HG03039 (cell line): ENCODE results near the gene CREB5.
"Not testable (repeated sequence)": the region's sequence is repeated elsewhere in the genome, so short reads cannot be mapped to it uniquely, and the experiment has no call there.

Experiments used
- ATAC-seq: cut with Tn5 transposase; IDR thresholded peaks from one replicate; pipeline ENCODE4 v1.9.1; 2021; ENCODE audit warnings: mild to moderate bottlenecking, moderate library complexity; ENCODE audit not compliant: unreplicated experiment

CREB5 gene, protein sequence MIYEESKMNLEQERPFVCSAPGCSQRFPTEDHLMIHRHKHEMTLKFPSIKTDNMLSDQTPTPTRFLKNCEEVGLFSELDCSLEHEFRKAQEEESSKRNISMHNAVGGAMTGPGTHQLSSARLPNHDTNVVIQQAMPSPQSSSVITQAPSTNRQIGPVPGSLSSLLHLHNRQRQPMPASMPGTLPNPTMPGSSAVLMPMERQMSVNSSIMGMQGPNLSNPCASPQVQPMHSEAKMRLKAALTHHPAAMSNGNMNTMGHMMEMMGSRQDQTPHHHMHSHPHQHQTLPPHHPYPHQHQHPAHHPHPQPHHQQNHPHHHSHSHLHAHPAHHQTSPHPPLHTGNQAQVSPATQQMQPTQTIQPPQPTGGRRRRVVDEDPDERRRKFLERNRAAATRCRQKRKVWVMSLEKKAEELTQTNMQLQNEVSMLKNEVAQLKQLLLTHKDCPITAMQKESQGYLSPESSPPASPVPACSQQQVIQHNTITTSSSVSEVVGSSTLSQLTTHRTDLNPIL

DNA sequence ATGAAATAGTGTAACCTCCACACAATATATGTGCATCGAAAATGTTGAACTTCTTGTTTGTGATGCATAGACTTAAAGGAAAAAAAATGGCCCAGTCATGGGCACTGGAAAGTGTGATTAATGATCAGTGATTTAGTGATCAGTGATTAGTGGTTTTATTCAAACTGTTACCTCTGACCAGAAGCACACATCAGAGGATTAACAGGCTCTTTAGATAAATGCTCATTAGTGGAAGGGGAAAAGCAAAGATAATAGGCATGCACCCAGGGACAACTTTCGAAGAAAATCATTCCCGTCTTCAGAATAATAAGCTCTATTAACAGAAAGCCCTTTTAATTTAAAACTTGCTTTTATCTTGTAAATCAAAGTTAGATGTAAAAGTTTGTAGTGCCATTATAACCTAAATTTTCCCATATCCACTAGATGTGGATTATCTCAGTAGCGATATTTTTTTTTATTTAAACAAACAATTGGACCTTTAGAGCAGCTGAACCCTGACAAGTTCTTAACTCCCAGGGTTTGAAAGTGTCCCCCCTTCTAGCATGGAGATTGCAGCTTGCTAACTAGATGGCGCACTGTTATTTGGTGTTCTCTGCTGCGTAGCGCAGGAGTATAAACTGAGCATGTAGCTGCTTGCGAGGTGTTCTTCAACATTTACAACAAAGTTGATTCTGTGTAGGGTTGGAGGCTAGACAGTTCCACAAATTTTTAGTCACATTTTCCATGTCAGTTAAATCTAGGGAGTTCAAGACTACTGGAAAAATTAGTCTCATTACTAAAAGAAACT, at the start of gene CREB5:
Gene CREB5, plus strand, starts transcription at position 643 of the 787 bp plus-strand sequence. CDS start 397 bp downstream, outside the sequence.
- ATAC-seq: no peak

DNA sequence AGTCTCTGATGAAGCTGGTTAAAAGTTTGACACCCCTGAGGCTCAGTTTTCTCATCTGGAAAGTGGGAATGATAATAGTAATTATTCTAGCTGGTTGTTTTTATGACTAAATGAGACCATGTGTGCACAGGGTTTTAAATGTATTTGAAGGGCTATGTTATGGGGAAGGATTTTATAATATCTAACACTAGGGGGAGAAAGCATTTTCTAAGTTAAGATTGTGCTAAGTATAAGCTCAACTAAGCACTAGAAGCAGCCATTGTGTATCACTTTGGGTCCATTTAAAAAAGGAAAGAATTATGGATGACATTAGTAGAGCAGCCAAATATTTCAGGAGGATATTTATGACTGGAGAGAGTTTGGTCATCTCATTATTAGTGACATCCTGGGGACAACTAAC, 49.5 kb upstream of the CREB5 start:
- ATAC-seq: no peak

DNA sequence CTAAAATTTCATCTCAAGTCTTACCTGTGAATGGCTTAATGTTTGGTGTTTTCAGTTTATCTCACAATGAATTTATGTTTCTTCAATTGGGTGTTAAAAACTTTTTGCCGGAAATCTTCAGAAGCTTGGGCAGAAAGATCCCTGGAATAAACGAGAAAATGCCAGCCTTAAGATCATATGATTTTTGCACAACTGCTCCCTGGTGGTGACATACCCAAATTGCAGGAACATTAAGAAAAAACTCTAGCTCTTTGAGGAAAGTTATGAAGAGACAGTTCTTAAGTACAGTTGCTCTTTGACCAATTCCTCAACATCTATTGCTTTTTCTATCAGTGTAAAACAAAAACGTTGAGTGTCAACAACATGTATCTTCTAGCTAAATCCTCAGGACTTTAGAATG, 48.2 kb upstream of the CREB5 start:
- ATAC-seq: no peak

DNA sequence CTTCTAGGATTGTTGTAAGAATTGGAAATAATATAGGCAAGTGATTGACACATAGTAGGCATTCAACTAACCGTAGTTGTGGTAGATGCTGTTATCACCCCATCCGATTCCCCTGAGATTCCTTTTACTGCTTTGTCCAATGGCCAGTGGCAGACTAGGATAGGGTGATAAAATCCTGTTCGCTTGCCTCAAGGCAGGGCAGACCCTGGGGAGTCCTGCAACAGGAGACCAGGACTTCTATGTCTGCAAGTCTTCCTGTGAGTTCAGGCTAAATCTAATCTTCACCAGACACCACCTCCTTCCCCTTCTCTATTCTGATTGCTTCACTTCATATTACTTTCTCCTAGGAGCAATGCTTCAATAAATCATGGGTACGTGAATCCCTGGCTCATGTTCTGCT, 42.8 kb upstream of the CREB5 start:
- no peak for ATAC-seq

DNA sequence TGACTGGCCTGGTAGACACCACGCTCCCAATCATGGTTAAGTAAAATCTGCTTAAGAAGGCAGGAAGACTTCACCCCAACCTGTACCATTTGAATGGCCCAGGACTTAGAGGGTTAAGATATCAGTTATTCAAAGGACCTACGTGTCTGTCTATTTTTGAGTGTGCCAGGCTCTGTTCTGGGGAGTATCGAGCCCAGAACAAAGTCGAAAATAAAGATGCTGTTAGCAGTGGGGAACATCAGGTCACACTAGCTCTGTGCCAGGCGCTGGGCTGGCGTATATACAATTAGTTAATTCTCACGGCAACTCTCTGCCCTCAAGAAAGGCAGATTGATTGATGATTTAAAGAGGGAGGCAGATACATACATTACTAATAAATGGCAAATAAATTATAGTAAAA, 40.5 kb upstream of the CREB5 start:
- no peak for ATAC-seq

DNA sequence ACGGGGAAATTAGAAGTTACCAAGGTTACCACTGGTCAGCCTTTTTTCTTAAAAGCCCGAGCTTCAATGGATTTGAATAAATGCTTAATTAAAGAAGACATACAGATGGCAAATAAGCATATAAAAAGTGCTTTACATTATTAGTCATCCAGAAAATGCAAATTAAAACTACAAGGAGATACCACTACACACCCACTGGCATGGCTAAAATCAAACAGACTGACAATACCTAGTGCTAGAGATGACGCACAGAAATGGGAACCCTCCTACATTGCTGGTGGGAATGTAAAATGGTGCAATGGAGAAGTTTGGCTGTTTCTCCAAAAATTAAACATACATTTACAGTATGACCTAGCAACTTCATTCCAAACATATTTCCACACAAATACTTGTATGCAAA, 38.3 kb upstream of the CREB5 start:
- no peak for ATAC-seq

DNA sequence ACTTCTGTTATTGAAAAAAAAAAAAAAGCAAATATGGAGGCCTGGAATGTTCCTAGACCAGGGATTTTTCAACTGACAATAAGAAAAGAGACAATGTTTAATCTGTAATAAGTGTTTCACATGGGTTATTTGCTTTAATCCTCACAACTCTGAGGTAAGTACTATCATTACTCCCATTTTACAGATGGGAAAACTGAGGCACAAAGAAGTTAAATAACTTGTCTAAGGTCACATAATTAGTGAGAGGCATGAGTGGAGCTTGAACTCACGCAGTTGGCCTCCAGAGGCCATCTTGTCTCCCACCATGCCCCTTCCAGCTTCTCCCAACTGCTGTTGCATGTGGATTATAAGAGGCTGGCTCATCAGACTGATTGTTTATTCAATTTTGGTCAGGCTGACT, 36.6 kb upstream of the CREB5 start:
- ATAC-seq: no peak

DNA sequence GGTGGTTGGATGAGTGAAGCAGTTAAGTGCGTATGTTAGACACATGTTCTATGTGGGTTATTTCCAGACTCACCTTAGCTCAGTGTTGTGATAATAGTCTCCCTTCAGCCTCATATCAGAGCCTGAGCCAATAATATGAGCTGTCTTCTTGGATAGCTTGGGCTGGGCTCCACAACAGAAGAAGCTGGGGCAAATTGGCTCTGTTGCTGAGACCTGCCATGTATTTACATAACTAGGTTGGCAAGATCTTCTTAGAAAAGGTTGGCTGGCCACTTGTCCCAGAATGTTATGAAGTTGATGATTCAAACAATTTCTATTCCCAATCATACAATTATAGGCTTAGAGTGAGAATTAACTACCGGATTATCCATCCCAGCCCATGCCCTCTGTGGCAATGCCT, 35.7 kb upstream of the CREB5 start:
- no peak for ATAC-seq

DNA sequence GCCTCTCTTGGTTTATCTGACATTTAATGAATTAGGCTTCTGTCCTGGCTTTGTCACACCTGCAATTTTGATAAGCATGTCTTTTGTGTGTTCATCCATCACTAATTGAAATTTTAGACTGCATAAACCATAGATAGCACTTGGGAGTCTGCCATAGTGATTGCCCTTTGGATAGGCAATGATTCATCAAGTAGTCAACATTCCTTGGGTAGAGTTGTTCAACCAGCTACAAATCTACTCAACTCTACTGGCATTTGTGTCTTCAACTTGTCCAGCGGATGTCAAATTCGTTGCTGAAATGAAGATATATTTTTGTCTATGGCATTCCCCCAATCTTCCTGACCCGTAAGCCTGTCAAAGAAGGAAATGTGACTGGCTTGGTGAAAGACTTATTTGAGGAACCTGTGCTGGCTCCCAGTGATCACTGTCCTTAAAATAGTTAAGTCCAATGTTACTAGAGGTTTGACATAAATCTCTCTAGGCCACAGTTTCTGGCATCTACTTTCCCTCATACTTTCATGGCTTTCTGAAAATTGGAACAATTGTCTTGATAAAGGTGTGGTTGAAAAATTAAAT, 33.7 kb upstream of the CREB5 start:
- ATAC-seq: no peak

DNA sequence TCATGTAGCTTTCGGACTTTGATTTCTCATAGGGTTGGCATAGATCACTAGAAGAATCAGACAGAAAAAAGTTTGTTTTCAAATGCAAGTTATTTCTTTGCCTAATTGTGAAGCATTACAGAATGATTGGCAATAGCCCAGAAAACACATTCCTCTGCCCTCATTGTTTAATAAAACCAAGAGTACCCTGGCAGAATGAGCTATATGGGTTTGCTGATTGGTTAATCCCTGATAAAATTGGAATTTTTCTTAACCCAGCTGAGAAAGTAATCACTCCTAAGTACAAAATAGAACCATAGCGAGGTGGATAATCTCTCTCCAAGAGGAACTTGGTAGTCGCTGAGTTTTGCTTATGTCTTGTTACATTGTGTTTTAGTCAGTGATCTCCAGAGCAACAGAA, 30.9 kb upstream of the CREB5 start:
- ATAC-seq: no peak

DNA sequence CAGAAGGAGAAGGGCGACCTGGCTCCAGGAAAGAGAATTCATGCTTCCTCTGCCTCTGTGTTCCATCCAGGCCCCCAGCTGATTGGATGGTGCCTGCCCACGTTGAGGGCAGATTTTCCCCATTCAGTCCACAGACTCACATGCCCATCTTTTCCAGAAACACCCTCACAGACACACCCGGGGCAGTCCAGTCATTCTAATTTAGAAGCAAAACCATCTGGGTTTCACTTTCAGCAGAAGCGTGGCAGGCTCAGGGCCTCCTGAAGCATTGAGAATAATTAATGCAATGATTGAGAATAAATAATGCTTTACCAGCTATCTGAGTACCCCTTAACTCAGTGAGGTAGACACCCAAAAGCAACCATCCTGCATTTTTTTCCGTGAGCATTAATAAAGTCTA, 30.2 kb upstream of the CREB5 start:
- no peak for ATAC-seq

DNA sequence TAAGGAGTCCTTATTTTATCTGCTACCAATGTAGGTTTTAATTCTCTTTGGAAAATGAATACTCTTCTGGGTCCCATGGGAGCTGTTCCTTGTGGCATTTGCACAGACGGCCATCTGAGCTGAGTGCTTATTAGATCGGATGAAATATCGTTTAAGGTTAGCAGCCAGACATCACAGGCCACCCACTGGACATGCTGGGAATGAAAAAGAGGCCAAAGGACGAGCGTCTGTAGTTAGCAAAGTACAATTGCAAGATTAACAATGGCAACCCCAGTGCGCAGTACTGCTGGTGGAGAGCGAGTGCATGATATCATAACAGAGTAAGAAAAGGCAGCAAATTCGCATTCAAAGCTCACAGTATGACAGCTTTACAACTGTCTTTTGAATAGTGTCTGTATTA, 28.3 kb upstream of the CREB5 start:
- ATAC-seq: no peak

DNA sequence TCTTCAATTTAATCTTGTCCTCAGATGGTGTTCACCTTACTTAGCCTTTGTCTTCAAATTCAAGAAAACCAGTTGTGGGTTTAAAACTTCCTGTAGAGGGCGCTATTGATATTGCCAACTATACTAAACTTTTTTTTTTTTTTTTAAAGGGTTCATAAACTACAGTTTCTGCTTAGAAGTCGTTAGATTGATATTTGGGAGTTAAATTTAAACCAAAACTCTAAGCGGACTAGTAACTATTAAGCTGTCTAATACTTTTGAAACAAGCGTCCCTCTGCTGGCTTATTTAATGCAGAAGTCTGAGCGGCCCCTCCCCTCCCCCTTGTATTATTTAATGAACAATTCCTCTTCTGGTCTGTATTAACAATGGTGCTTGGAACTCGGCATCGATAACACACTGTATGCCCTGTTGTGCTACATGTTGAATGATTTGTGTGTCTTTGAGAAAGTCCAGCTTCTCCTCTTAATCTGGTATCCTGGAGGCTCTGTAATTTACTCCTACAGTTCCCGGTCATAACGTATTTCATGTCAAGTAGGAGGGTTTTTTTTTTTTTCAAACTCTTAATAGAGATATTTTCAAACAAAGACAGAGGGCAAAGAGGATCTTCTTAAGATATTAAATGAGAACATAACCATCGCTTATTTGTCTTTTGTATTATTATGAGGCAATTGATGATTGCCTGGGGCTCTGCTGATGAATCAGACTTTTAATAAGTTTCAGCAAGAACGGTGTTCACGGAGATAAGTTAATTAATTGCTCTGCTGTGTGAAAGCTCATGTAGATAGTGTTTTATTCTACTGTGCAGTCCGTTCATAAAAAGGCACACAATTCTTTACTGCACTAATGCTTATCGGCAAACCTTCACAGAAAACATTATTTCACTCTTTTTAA, 22.6 kb upstream of the CREB5 start:
- ATAC-seq: no peak

DNA sequence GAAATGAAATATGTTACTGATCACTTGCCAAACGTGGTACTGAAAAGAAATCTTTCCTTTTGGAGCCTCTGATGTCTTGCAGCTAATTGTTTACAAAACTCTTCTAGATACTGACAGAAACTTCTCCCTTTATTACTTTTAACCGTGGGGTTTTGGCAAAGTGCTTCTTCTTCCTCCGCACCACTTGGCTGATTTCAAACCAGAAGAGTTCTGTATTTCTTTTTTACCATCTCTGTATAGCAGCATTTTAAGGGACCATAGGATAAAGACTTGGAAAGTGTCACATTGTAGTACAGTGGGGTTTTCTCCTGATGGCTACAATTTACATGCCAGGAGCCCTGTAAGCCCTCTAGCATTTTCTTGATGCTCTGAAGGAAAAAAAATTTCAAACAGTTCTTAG, 21.9 kb upstream of the CREB5 start:
- ATAC-seq: no peak

DNA sequence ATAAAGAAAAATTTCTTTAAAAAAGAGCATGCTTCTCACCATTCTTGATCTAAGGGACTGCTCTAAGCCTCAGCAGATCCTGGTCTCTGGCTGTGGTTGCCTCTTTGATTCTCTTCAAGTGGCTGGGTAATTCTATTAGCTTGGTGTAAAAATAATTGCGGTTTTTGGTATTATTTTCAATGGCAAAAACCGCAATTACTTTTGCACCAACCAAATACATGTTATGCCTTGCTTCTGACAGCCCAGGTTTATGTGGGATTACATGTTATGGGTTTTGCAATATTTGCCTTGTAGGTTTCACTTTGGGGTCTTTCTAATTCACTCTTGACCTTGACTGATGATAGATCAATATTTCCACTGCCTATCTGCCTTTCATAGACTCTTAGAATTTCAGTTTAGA, 20.0 kb upstream of the CREB5 start:
- no peak for ATAC-seq

DNA sequence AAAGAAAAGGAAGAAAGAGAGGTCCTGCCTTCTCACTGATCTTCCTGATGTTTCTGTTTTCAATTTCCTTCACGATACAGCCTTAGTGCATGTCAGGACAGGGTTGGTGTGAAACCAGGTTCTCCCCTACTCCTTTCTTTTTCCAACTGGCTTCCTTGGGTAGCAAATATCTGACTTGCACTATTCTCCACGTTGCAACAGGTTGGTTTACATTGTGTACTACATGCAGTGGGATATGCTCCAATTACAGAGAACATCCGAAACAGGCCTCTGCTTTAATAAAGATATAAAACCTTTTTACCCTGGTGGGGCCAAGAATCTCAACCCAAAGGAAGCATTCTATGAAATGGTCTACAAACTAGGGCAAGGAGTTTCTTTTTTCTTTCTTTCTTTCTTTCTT, 16.9 kb upstream of the CREB5 start:
- no peak for ATAC-seq

DNA sequence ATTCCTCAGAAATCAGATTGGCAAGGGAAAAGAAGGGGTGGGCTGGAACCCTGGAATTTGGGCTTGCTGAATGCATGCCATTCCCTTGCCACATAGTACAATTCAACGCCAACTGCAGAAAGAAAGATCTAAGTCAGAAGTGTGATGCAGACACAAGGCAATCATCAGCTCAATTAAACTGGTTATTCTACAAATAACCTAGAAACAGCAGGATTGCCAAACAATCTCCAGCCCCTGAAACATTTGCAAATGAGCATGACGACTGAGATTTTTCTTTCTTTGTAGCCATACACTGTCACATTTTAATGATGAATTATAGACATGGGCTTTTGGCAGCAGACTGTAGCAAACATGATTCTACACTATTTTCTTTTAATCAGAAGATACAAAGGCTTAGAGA, 16.5 kb upstream of the CREB5 start:
- no peak for ATAC-seq

DNA sequence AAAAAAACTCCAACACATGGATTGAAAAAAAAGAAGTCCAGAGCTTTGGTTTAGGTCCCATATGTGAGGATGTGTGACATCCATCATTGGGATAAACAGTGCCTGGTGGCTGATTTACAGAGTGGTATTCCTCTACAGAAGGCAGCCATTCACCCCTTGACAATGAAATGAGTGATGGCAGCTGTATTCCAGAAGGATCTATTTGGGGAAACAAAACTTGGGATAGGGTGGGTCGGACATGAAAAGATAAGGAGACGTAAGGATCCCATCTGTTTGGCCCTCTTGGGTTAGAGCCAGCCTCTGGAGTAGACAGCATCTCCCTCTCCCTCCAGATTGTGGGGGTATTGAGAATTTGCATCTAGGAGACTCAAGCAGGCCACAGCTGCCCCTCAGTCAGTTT, 15.2 kb upstream of the CREB5 start:
- ATAC-seq: no peak

DNA sequence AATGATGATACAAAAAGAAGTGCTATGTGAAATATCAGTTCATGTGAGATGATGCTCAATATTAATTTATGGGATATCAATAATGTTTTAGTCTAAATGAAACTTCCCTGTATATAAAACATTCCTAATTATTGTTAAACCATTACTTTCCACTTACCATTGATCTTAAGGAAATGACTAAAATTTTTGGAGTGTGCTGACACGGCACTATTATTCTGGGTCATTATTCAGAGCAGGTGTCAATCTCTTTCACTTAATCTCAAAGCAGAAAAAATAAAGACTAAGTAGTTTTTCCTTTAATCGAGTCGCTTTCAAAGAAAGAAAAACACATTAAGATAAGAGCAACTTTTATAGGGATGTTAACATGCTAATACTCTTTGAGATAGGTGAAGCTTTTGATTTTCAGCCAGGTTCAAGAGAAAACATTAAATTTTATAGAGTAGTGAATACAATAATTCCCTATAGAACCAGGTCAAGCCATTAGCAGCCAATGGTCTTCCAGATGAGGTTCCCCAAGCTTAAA, 11.4 kb upstream of the CREB5 start:
- ATAC-seq: no peak

DNA sequence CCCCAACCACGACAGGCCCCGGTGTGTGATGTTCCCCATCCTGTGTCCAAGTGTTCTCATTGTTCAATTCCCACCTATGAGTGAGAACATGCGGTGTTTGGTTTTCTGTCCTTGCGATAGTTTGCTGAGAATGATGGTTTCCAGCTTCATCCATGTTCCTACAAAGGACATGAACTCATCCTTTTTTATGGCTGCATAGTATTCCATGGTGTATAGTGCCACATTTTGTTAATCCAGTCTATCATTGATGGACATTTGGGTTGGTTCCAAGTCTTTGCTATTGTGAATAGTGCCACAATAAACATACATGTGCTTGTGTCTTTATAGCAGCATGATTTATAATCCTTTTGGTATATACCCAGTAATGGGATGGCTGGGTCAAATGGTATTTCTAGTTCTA, 10.8 kb upstream of the CREB5 start:
- not testable (repeated sequence) for ATAC-seq

DNA sequence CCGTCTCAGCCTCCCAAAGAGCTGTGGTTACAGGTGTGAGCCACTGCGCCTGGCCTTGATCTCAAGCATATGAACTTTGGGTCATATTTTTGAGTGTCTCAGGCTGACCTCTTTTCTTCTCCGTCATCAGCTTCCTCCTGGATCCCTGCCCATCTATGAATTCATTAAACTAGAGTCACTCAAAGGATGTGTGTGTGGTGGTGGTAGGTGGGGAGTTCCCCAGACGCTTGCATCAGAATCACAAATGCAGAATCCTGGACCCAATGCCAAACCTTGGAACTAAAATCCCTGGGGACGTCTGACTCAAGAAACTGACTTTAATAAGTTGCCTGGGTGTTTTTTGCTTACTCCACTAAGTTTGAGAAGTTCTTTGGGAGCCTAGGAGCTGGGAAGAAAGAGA, 6.7 kb upstream of the CREB5 start:
- ATAC-seq: no peak
